ENCODE results near the gene ITGAD. TPM values are rescaled to one million over a fixed set of nuclear protein-coding genes. Genes with fewer than 3 reads are reported as not detected.
A peak's percentile ranks its signal among the peaks of the same experiment; 100 is the strongest.

ITGAD gene
- total and polyA plus RNA-seq, 2 of the 8 experiments (the other 6 are each of a cell fraction or from before 2014, with no cell fraction given) = 0.06 TPM; not detected in 1

DNA sequence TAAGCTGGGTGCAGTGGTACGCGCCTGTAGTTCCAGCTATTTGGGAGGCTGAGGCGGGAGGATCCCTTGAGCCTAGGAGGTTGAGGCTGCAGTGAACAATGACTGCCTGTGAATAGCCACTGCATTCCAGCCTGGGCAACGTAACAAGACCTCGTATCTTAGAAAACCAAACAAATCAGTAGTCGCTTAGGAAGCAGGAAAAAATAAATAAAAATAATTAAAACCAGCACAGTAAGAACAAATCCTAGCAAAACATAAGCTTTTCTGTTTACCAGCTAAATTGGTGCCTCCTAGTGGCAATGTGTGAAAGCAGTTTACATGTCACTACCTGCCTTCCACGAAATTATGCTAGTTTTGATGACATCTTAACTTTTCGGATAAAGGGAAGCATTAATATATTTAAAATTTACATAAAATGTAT, 67.5 kb downstream of the ITGAD start (continued):
- peak; percentile 11 to 31; a peak in 2 of 4 replicates for TF ChIP-seq RAD21 (IDR thresholded peaks at IDR 0.05 in 1 of 2, conservative IDR thresholded peaks at IDR 0.05 in 1 of 2; ENCODE audit: low read depth in 2 of 2, low read length in 2 of 2)
- no peak for TF ChIP-seq SIN3A (conservative IDR thresholded peaks at IDR 0.05 in 1 of 2, IDR thresholded peaks at IDR 0.05 in 1 of 2; ENCODE audit: low read depth in 1 of 2, low read length in 2 of 2)
- TF ChIP-seq SUZ12 (IDR thresholded peaks at IDR 0.05; ENCODE audit: low read length) = no peak

Data from H1 (cell line).